ENCODE results near the gene XIRP2. TPM values are rescaled to one million over a fixed set of nuclear protein-coding genes. Genes with fewer than 3 reads are reported as not detected.
"Not testable (repeated sequence)": the region's sequence is repeated elsewhere in the genome, so short reads cannot be mapped to it uniquely, and the experiment has no call there.

XIRP2 gene
- total RNA-seq, 1 donor from 2014 or later, result not detected

- H3K4me1 Mint-ChIP-seq (ENCODE audit: low read depth), result no peaks in the 10 kb centered on the region
- H3K36me3 Mint-ChIP-seq (ENCODE audit: low read depth), result no peaks in the 10 kb centered on the region
- intact Hi-C loops (cut with micrococcal nuclease), result no loop called here
- H3K27ac Mint-ChIP-seq, result no peak overlapping the region
- no peak for DNase-seq (ENCODE audit: low spot score)
- peaks cover 4% of the 10 kb centered on the region for H3K9me3 Mint-ChIP-seq
- no peak overlapping the region for H3K4me3 Mint-ChIP-seq
- H3K27me3 Mint-ChIP-seq (ENCODE audit: insufficient read depth), result no peaks in the 10 kb centered on the region
Observed at GRCh38 chr2:167265722-167266121, 377.4 kb downstream of the XIRP2 start.

- H3K4me1 Mint-ChIP-seq (ENCODE audit: low read depth); H3K4me3 Mint-ChIP-seq; H3K27ac Mint-ChIP-seq; intact Hi-C loops (cut with micrococcal nuclease); H3K27me3 Mint-ChIP-seq (ENCODE audit: insufficient read depth); H3K9me3 Mint-ChIP-seq; H3K36me3 Mint-ChIP-seq (ENCODE audit: low read depth); DNase-seq (ENCODE audit: low spot score): not testable (repeated sequence)
Observed at GRCh38 chr2:167268245-167268644, 380.0 kb downstream of the XIRP2 start.

GRCh38 chr2:167271932-167272331 is 383.7 kb downstream of the XIRP2 start:
- Mint-ChIP-seq H3K9me3 (peaks cover 4% of the 10 kb centered on the region), H3K27ac (no peak overlapping the region), H3K4me1 (ENCODE audit: low read depth) (no peaks in the 10 kb centered on the region), H3K36me3 (ENCODE audit: low read depth) (no peaks in the 10 kb centered on the region), H3K4me3 (no peak overlapping the region), H3K27me3 (ENCODE audit: insufficient read depth) (no peaks in the 10 kb centered on the region)
- intact Hi-C loops (cut with micrococcal nuclease), result no loop called here
- no peak for DNase-seq (ENCODE audit: low spot score)

GRCh38 chr2:167275046-167275445 is 386.8 kb downstream of the XIRP2 start:
- intact Hi-C loops (cut with micrococcal nuclease), result no loop called here
- no peak for DNase-seq (ENCODE audit: low spot score)
- Mint-ChIP-seq H3K27ac (no peak overlapping the region), H3K27me3 (ENCODE audit: insufficient read depth) (no peaks in the 10 kb centered on the region), H3K4me1 (ENCODE audit: low read depth) (no peaks in the 10 kb centered on the region), H3K36me3 (ENCODE audit: low read depth) (no peaks in the 10 kb centered on the region), H3K9me3 (no peaks in the 10 kb centered on the region), H3K4me3 (no peak overlapping the region)

- Mint-ChIP-seq H3K4me1 (ENCODE audit: low read depth) (no peaks in the 10 kb centered on the region), H3K36me3 (ENCODE audit: low read depth) (no peaks in the 10 kb centered on the region), H3K4me3 (no peak overlapping the region), H3K27me3 (ENCODE audit: insufficient read depth) (peaks cover 3% of the 10 kb centered on the region), H3K9me3 (no peaks in the 10 kb centered on the region), H3K27ac (no peak overlapping the region)
- no peak for DNase-seq (ENCODE audit: low spot score)
- intact Hi-C loops (cut with micrococcal nuclease), result no loop called here
Observed at GRCh38 chr2:167279810-167280209, 391.5 kb downstream of the XIRP2 start.

- no peak overlapping the region for H3K4me3 Mint-ChIP-seq
- no peaks in the 10 kb centered on the region for H3K36me3 Mint-ChIP-seq (ENCODE audit: low read depth)
- H3K27me3 Mint-ChIP-seq (ENCODE audit: insufficient read depth), result peaks cover 17% of the 10 kb centered on the region
- intact Hi-C loops (cut with micrococcal nuclease), result no loop called here
- no peaks in the 10 kb centered on the region for H3K9me3 Mint-ChIP-seq
- H3K4me1 Mint-ChIP-seq (ENCODE audit: low read depth), result no peaks in the 10 kb centered on the region
- no peak for DNase-seq (ENCODE audit: low spot score)
- no peak overlapping the region for H3K27ac Mint-ChIP-seq
Observed at GRCh38 chr2:167287212-167287611, 398.9 kb downstream of the XIRP2 start.

GRCh38 chr2:167289651-167290410 is 401.6 kb downstream of the XIRP2 start:
- Mint-ChIP-seq H3K36me3 (ENCODE audit: low read depth) (peaks cover 3% of the 10 kb centered on the region), H3K9me3 (no peaks in the 10 kb centered on the region), H3K27ac (no peak overlapping the region), H3K27me3 (ENCODE audit: insufficient read depth) (peaks cover 31% of the 10 kb centered on the region), H3K4me1 (ENCODE audit: low read depth) (peaks cover 8% of the 10 kb centered on the region), H3K4me3 (no peak overlapping the region)
- DNase-seq (ENCODE audit: low spot score), result no peak
- intact Hi-C loops (cut with micrococcal nuclease), result loop anchor here (5.0 kb wide), 1 partner anchor 957 kb away; the partner anchor contains the start of gene STK39

- peaks cover 9% of the 10 kb centered on the region for H3K4me1 Mint-ChIP-seq (ENCODE audit: low read depth)
- H3K27ac Mint-ChIP-seq, result peak within 1 kb of the TSS; percentile 0
- peaks cover 35% of the 10 kb centered on the region for H3K27me3 Mint-ChIP-seq (ENCODE audit: insufficient read depth)
- peak within 1 kb of the TSS; percentile 70 for H3K4me3 Mint-ChIP-seq
- intact Hi-C loops (cut with micrococcal nuclease), result loop anchor here (5.0 kb wide), 1 partner anchor 955 kb away; the partner anchor contains the start of gene STK39
- H3K9me3 Mint-ChIP-seq, result no peaks in the 10 kb centered on the region
- peaks cover 3% of the 10 kb centered on the region for H3K36me3 Mint-ChIP-seq (ENCODE audit: low read depth)
- peak; percentile 65 for DNase-seq (ENCODE audit: low spot score)
Observed at GRCh38 chr2:167292430-167293171, 404.3 kb downstream of the XIRP2 start, which contains the start of gene B3GALT1. B3GALT1 (plus strand) TSS chr2:167293001.

GRCh38 chr2:167293172-167293781 is 405.0 kb downstream of the XIRP2 start:
- H3K27ac Mint-ChIP-seq, result peak overlapping the region; percentile 0
- peaks cover 9% of the 10 kb centered on the region for H3K4me1 Mint-ChIP-seq (ENCODE audit: low read depth)
- intact Hi-C loops (cut with micrococcal nuclease), result loop anchor here (5.0 kb wide), 1 partner anchor 954 kb away; the partner anchor contains the start of gene STK39
- no peaks in the 10 kb centered on the region for H3K9me3 Mint-ChIP-seq
- H3K4me3 Mint-ChIP-seq, result peak overlapping the region; percentile 69
- peaks cover 37% of the 10 kb centered on the region for H3K27me3 Mint-ChIP-seq (ENCODE audit: insufficient read depth)
- peaks cover 3% of the 10 kb centered on the region for H3K36me3 Mint-ChIP-seq (ENCODE audit: low read depth)
- no peak for DNase-seq (ENCODE audit: low spot score)

- H3K4me3 Mint-ChIP-seq, result peak overlapping the region; percentile 70
- peaks cover 37% of the 10 kb centered on the region for H3K27me3 Mint-ChIP-seq (ENCODE audit: insufficient read depth)
- intact Hi-C loops (cut with micrococcal nuclease), result loop anchor here (5.0 kb wide), 1 partner anchor 953 kb away; the partner anchor contains the start of gene STK39
- H3K9me3 Mint-ChIP-seq, result no peaks in the 10 kb centered on the region
- H3K4me1 Mint-ChIP-seq (ENCODE audit: low read depth), result peaks cover 9% of the 10 kb centered on the region
- DNase-seq (ENCODE audit: low spot score), result no peak
- H3K27ac Mint-ChIP-seq, result peak overlapping the region; percentile 21
- peaks cover 3% of the 10 kb centered on the region for H3K36me3 Mint-ChIP-seq (ENCODE audit: low read depth)
Observed at GRCh38 chr2:167293943-167294775, 405.9 kb downstream of the XIRP2 start.

- no peak for DNase-seq (ENCODE audit: low spot score)
Observed at GRCh38 chr2:167294776-167295140, 406.5 kb downstream of the XIRP2 start.

GRCh38 chr2:167297292-167297691 is 409.0 kb downstream of the XIRP2 start:
- Mint-ChIP-seq H3K4me3 (no peak overlapping the region), H3K9me3 (no peaks in the 10 kb centered on the region), H3K27me3 (ENCODE audit: insufficient read depth) (peaks cover 23% of the 10 kb centered on the region), H3K36me3 (ENCODE audit: low read depth) (peaks cover 3% of the 10 kb centered on the region), H3K27ac (no peak overlapping the region), H3K4me1 (ENCODE audit: low read depth) (peaks cover 9% of the 10 kb centered on the region)
- intact Hi-C loops (cut with micrococcal nuclease), result no loop called here
- DNase-seq (ENCODE audit: low spot score), result no peak

More at GRCh38 chr2:167294776-167295140, 406.5 kb downstream of the XIRP2 start:
- Mint-ChIP-seq H3K27ac (no peak overlapping the region), H3K9me3 (no peaks in the 10 kb centered on the region), H3K36me3 (ENCODE audit: low read depth) (peaks cover 3% of the 10 kb centered on the region), H3K4me1 (ENCODE audit: low read depth) (peaks cover 9% of the 10 kb centered on the region), H3K4me3 (peak overlapping the region; percentile 70), H3K27me3 (ENCODE audit: insufficient read depth) (peaks cover 37% of the 10 kb centered on the region)
- intact Hi-C loops (cut with micrococcal nuclease), result loop anchor here (5.0 kb wide), 1 partner anchor 953 kb away; the partner anchor contains the start of gene STK39
